K562 (cell line): Measurements from ENCODE around the gene SBNO1. TPM values are rescaled to one million over a fixed set of nuclear protein-coding genes. Genes with fewer than 3 reads are reported as not detected.
A peak's percentile ranks its signal among the peaks of the same experiment; 100 is the strongest.

ENCODE experiments used
- ATF4 ChIP-seq: fragments of 450-650 bp; formaldehyde crosslinking; IDR thresholded peaks from 2 replicates; pipeline ENCODE4 v1.4.0; 2022; ENCODE audit warnings: mild to moderate bottlenecking, moderate library complexity
- CBFA2T2 ChIP-seq: fragments of 450-650 bp; conservative IDR thresholded peaks from 2 replicates; pipeline ENCODE4 v1.6.1; 2017; ENCODE audit warnings: mild to moderate bottlenecking
- CHD2 ChIP-seq: IDR thresholded peaks from 2 replicates; pipeline ENCODE4 v1.6.1; 2011; ENCODE audit warnings: low read depth, low read length
- DMBX1 ChIP-seq: fragments of 250-450 bp; sonication (Bioruptor Pico); IDR thresholded peaks from 2 replicates; pipeline ENCODE4 v1.8.0; 2022; ENCODE audit warnings: inconsistent platforms, mild to moderate bottlenecking, moderate library complexity, borderline replicate concordance
- EP300 ChIP-seq: IDR thresholded peaks from 2 replicates; pipeline ENCODE4 v1.6.1; 2012; ENCODE audit warnings: low read length, improper control_type of control experiment
- ESRRA ChIP-seq: fragments of 450-650 bp; IDR thresholded peaks from 2 replicates; pipeline ENCODE4 v1.6.1; 2014; ENCODE audit warnings: low read depth, mild to moderate bottlenecking, moderate library complexity, borderline replicate concordance
- GTF2A2 ChIP-seq: IDR thresholded peaks from 2 replicates; pipeline ENCODE4 v1.6.1; 2016; ENCODE audit warnings: mild to moderate bottlenecking, missing genetic modification characterization, missing compliant biosample characterization
- KDM5B ChIP-seq: fragments of 200-600 bp; sonication (generic); IDR thresholded peaks from 2 replicates; pipeline ENCODE4 v1.6.1; 2012; ENCODE audit warnings: low read depth, mild to moderate bottlenecking, moderate library complexity, low read length, control low read depth, inconsistent platforms; ENCODE audit not compliant: insufficient replicate concordance
- KLF6 ChIP-seq: fragments of 250-450 bp; sonication (Bioruptor Pico); IDR thresholded peaks from 2 replicates; pipeline ENCODE4 v1.4.0; 2020; ENCODE audit warnings: mild to moderate bottlenecking, moderate library complexity, borderline replicate concordance
- MTA1 ChIP-seq: fragments of 450-650 bp; IDR thresholded peaks from 2 replicates; pipeline ENCODE4 v1.6.1; 2017; ENCODE audit warnings: borderline replicate concordance
- NR2C1 ChIP-seq, 2 experiments: fragments of 450-650 bp; IDR thresholded peaks; 2 replicates each; pipeline ENCODE4 v1.6.1; 2017; ENCODE audit warnings: mild to moderate bottlenecking in 2 of 2, antibody characterized with exemption in 1 of 2, inconsistent platforms in 1 of 2, missing compliant biosample characterization in 1 of 2, missing genetic modification characterization in 1 of 2
- NUFIP1 ChIP-seq: fragments of 450-650 bp; IDR thresholded peaks from 2 replicates; pipeline ENCODE4 v1.6.1; 2018; ENCODE audit not compliant: partially characterized antibody
- PHB ChIP-seq: fragments of 250-450 bp; sonication (Bioruptor Pico); IDR thresholded peaks from 2 replicates; pipeline ENCODE4 v1.5.0; 2021
- PHF20 ChIP-seq: fragments of 450-650 bp; IDR thresholded peaks from 2 replicates; pipeline ENCODE4 v1.6.1; 2018; ENCODE audit not compliant: partially characterized antibody
- PML ChIP-seq: IDR thresholded peaks from 2 replicates; pipeline ENCODE4 v1.6.1; 2012; ENCODE audit warnings: low read length, inconsistent platforms
- RB1 ChIP-seq: fragments of 450-650 bp; IDR thresholded peaks from 2 replicates; pipeline ENCODE4 v1.6.1; 2017; ENCODE audit warnings: low read depth, mild to moderate bottlenecking
- SIX5 ChIP-seq, 2 experiments: IDR thresholded peaks; 2 replicates each; pipeline ENCODE4 v1.6.1; 2011; ENCODE audit warnings: low read length in 2 of 2, borderline replicate concordance in 1 of 2, low read depth in 1 of 2, mild to moderate bottlenecking in 1 of 2, moderate library complexity in 1 of 2; ENCODE audit not compliant: insufficient read depth in 1 of 2
- SMAD2 ChIP-seq: fragments of 150-350 bp; IDR thresholded peaks from 2 replicates; pipeline ENCODE4 v1.6.1; 2014; ENCODE audit warnings: low read depth, mild to moderate bottlenecking, low read length
- SNRNP70 ChIP-seq: fragments of 200-400 bp; formaldehyde crosslinking; optimal IDR thresholded peaks from 2 replicates; pipeline ENCODE3; 2017; ENCODE audit warnings: low read depth, low read length
- SOX6 ChIP-seq: fragments of 450-650 bp; IDR thresholded peaks from 2 replicates; pipeline ENCODE4 v1.6.1; 2014; ENCODE audit warnings: mild to moderate bottlenecking
- SRF ChIP-seq, 2 experiments: fragments of 250-450, 450-650 bp in 1 of 2; sonication (Bioruptor Pico) in 1 of 2; sonication (generic) in 1 of 2; formaldehyde crosslinking; IDR thresholded peaks; 2 replicates each; pipeline versions ENCODE4 v1.5.0 to v1.5.1; 2020 to 2022; ENCODE audit warnings: mild to moderate bottlenecking in 1 of 2, missing genetic modification reagents in 1 of 2
- ZBED1 ChIP-seq: IDR thresholded peaks from 2 replicates; pipeline ENCODE4 v1.6.1; 2014
- ZFP1 ChIP-seq: fragments of 450-650 bp; formaldehyde crosslinking; IDR thresholded peaks from 2 replicates; pipeline ENCODE4 v1.4.0; 2020; ENCODE audit warnings: mild to moderate bottlenecking, mixed read lengths
- polyA plus RNA-seq, 8 experiments: library from polyadenylated mRNA; depleted of rRNA in 4 of 8; stranded (reverse) in 5 of 8; unstranded in 3 of 8; fragments of >200 nt; fragmentation: Nextera tagmentation in 2 of 8; fragmentation: Illumina TruSeq in 1 of 8; extraction: Ambion mirVana in 2 of 8; extraction: Trizol in 1 of 8; gene quantifications; 2 replicates each; pipeline versions ENCODE4 v1.2.1 to v1.2.3, GENCODE V29; 2011 to 2014; ENCODE audit warnings: inconsistent platforms in 1 of 8, missing spikeins in 1 of 8
- total RNA-seq, 7 experiments: library from RNA; depleted of rRNA in 6 of 7; stranded (reverse); fragments of >200 nt in 6 of 7; fragmentation: Illumina TruSeq in 2 of 7; extraction: Trizol in 2 of 7; gene quantifications; 2 replicates each; pipeline versions ENCODE4 v1.2.1 to v1.2.3, GENCODE V29; 2011 to 2021; ENCODE audit warnings: low replicate concordance in 1 of 7
- TF ChIP-seq, protein P1 (sequence below): sonication (generic); formaldehyde crosslinking; IDR thresholded peaks from 2 replicates; pipeline ENCODE4 v1.8.0; 2022; ENCODE audit warnings: missing genetic modification reagents, mild to moderate bottlenecking, borderline replicate concordance
- TF ChIP-seq, protein P2 (sequence below): fragments of 200-800 bp; sonication (Bioruptor generic); IDR thresholded peaks from 2 replicates; pipeline ENCODE4 v1.6.1; 2017; ENCODE audit warnings: missing genetic modification characterization, missing compliant biosample characterization

SBNO1 gene
- total and polyA plus RNA-seq, 9 of the 15 experiments (the other 6 are each of a cell fraction or from before 2014, with no cell fraction given): 14.9 to 77.1 (median 35.9) TPM

DNA sequence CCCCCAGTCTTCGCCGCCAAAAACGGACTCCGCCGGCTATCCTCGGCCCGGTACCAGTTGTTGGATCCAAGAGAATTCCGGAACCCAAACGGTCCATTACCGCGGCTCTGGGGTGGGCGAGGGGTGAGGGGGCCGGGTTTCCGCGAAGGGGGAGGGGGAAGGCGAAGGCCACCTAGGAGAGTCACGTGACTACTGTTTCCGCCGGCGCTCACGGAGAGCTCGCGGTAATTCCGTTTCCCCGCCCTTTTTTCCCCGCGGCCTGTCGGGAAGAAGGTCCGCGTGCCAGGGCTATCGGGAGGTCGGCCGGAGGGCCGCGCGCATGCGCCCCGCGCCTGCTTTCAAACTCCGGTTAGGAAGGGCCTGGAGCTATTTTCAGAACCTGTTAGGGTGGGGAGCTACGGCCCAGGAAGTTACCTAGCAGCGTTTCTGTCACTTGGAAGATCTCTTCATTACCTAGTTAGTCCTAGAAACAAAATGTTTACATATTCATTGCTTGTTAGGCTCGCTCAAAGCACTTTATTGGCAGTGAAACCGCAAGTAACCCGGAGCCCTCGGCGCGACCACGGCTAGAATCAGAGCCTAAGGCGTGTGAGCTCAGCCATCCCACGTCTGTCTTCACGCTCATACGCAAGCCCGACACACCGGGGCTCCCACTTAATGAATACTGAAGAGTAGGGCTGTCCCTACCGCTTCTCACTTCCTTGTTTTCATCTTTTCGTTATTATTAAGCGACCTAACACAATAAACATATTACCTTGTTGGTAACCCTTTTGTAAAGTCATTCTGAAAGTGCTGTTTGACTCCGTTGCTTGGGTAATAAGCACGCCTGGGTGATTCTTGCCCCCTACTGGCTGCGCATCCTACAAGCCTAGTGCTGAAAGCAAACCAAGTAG lies 624 bp upstream of the SBNO1 start (continued):
- no peak; the same call in 1 of the 2 replicates for TF ChIP-seq DMBX1 (CRISPR knock-in tag)
- no peak for TF ChIP-seq ZFP1 (CRISPR knock-in tag)
- TF ChIP-seq, protein P1, sequence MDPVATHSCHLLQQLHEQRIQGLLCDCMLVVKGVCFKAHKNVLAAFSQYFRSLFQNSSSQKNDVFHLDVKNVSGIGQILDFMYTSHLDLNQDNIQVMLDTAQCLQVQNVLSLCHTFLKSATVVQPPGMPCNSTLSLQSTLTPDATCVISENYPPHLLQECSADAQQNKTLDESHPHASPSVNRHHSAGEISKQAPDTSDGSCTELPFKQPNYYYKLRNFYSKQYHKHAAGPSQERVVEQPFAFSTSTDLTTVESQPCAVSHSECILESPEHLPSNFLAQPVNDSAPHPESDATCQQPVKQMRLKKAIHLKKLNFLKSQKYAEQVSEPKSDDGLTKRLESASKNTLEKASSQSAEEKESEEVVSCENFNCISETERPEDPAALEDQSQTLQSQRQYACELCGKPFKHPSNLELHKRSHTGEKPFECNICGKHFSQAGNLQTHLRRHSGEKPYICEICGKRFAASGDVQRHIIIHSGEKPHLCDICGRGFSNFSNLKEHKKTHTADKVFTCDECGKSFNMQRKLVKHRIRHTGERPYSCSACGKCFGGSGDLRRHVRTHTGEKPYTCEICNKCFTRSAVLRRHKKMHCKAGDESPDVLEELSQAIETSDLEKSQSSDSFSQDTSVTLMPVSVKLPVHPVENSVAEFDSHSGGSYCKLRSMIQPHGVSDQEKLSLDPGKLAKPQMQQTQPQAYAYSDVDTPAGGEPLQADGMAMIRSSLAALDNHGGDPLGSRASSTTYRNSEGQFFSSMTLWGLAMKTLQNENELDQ (CRISPR knock-in tag): no peak
- peak; percentile 50 to 61; a peak in 3 of 4 replicates for TF ChIP-seq SIX5 (IDR thresholded peaks at IDR 0.05; ENCODE audit: borderline replicate concordance in 1 of 2, insufficient read depth in 1 of 2, low read depth in 1 of 2, low read length in 2 of 2)
- no peak for TF ChIP-seq GTF2A2 (tag)
- no peak for TF ChIP-seq NUFIP1
- peak; percentile 94 for TF ChIP-seq CHD2
- TF ChIP-seq PML: peak; percentile 82; the same call in 1 of the 2 replicates
- no peak for TF ChIP-seq KLF6 (CRISPR knock-in tag)
- TF ChIP-seq CBFA2T2: peak; percentile 94
- TF ChIP-seq SRF (CRISPR knock-in tag; IDR thresholded peaks at IDR 0.05): peak in 1 of 2 experiments; percentile 25; a peak in 1 of 4 replicates
- TF ChIP-seq SNRNP70: no peak
- TF ChIP-seq KDM5B: peak; percentile 69
- TF ChIP-seq, protein P2, sequence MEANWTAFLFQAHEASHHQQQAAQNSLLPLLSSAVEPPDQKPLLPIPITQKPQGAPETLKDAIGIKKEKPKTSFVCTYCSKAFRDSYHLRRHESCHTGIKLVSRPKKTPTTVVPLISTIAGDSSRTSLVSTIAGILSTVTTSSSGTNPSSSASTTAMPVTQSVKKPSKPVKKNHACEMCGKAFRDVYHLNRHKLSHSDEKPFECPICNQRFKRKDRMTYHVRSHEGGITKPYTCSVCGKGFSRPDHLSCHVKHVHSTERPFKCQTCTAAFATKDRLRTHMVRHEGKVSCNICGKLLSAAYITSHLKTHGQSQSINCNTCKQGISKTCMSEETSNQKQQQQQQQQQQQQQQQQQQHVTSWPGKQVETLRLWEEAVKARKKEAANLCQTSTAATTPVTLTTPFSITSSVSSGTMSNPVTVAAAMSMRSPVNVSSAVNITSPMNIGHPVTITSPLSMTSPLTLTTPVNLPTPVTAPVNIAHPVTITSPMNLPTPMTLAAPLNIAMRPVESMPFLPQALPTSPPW (CRISPR knock-in tag): peak; percentile 91
- TF ChIP-seq ATF4 (CRISPR knock-in tag): no peak
- TF ChIP-seq SOX6: 0 out of 2 replicates have a peak, but pooled peaks have one; percentile 24
- no peak for TF ChIP-seq SMAD2
- TF ChIP-seq PHB: no peak
- TF ChIP-seq EP300: peak; percentile 1; the same call in 1 of the 2 replicates
- peak; percentile 71 for TF ChIP-seq NR2C1 (IDR thresholded peaks at IDR 0.05)
- peak; percentile 60 for TF ChIP-seq NR2C1 (tag; IDR thresholded peaks at IDR 0.05)
- no peak; the same call in 1 of the 2 replicates for TF ChIP-seq MTA1
- peak; percentile 87 for TF ChIP-seq RB1
- 0 out of 2 replicates have a peak, but pooled peaks have one; percentile 52 for TF ChIP-seq ESRRA
- TF ChIP-seq ZBED1: no peak
- TF ChIP-seq PHF20: peak; percentile 68
